Common myeloid progenitor, CD34-positive (primary cell): ENCODE measurements around the gene SPC24.
"Not testable (repeated sequence)": the region's sequence is repeated elsewhere in the genome, so short reads cannot be mapped to it uniquely, and the experiment has no call there.

Source experiments
- CTCF ChIA-PET: fragments of 350-600 bp; sonication (Branson Sonifier 250); formaldehyde crosslinking; loops from one replicate; lab custom pipeline; 2021; ENCODE audit warnings: antibody characterized with exemption; lab: Charles Lee
- POLR2A ChIA-PET: fragments of 350-600 bp; sonication (Branson Sonifier 250); formaldehyde crosslinking; loops from one replicate; lab custom pipeline; 2021; ENCODE audit warnings: antibody characterized with exemption; lab: Charles Lee
- DNase-seq, 3 donors: peaks; one replicate each; pipeline versions ENCODE4 v3.0.0 to v3.0.0-alpha.2; 2013
- H3K27ac ChIP-seq, 2 experiments: 1 replicate in 1 of 2; 2 replicates in 1 of 2; pipeline ENCODE4 v1.7.0; 2013; ENCODE audit warnings: inconsistent platforms in 2 of 2, low read length in 2 of 2, mild to moderate bottlenecking in 2 of 2, low read depth in 1 of 2, moderate library complexity in 1 of 2; ENCODE audit not compliant: severe bottlenecking in 2 of 2, insufficient read depth in 1 of 2, poor library complexity in 1 of 2
- H3K27me3 ChIP-seq, 5 experiments: replicated peaks in 2 of 5; 1 replicate in 3 of 5; 2 replicates in 2 of 5; pipeline versions ENCODE4 v1.6.1 to v1.7.0; 2013; ENCODE audit warnings: low read length in 4 of 5, mild to moderate bottlenecking in 2 of 5, moderate library complexity in 2 of 5, inconsistent platforms in 1 of 5; ENCODE audit not compliant: insufficient read depth in 5 of 5, control insufficient read depth in 4 of 5
- H3K36me3 ChIP-seq, 4 experiments: 1 replicate in 2 of 4; 2 replicates in 2 of 4; pipeline versions ENCODE4 v1.6.1 to v1.7.0; 2013; ENCODE audit warnings: low read length in 3 of 4, control low read depth in 1 of 4, mild to moderate bottlenecking in 1 of 4; ENCODE audit not compliant: control insufficient read depth in 4 of 4, insufficient read depth in 4 of 4
- H3K4me1 ChIP-seq, 4 experiments: 1 replicate in 3 of 4; 2 replicates in 1 of 4; pipeline versions ENCODE4 v1.6.1 to v1.7.1; 2013; ENCODE audit warnings: low read length in 3 of 4, mild to moderate bottlenecking in 3 of 4, control low read depth in 1 of 4, inconsistent platforms in 1 of 4, moderate library complexity in 1 of 4; ENCODE audit not compliant: control insufficient read depth in 4 of 4, insufficient read depth in 4 of 4; ENCODE audit errors: control extremely low read depth in 1 of 4
- H3K4me3 ChIP-seq, 7 experiments: 1 replicate in 4 of 7; 2 replicates in 3 of 7; pipeline versions ENCODE4 v1.5.1 to v1.7.0; 2013; ENCODE audit warnings: mild to moderate bottlenecking in 7 of 7, low read length in 6 of 7, moderate library complexity in 6 of 7, inconsistent platforms in 2 of 7, low read depth in 2 of 7, control low read depth in 1 of 7; ENCODE audit not compliant: insufficient read depth in 4 of 7, control insufficient read depth in 1 of 7; ENCODE audit errors: extremely low read depth in 1 of 7
- H3K9me3 ChIP-seq, 5 experiments: 1 replicate in 4 of 5; 2 replicates in 1 of 5; pipeline versions ENCODE4 v1.6.1 to v1.7.1; 2013; ENCODE audit warnings: low read length in 4 of 5, mild to moderate bottlenecking in 2 of 5, inconsistent platforms in 1 of 5, low read depth in 1 of 5, moderate library complexity in 1 of 5; ENCODE audit not compliant: control insufficient read depth in 4 of 5, insufficient read depth in 2 of 5; ENCODE audit errors: control extremely low read depth in 1 of 5
- WGBS: methylation state at CpG from one replicate; pipeline ENCODE4 v1.1.5; 2013; ENCODE audit not compliant: insufficient coverage; 5-methylcytosine and 5-hydroxymethylcytosine counted together

Gene SPC24

GRCh38 chr19:11191273-11191755, 35.7 kb upstream of the SPC24 start:
- ChIA-PET POLR2A (no interaction called here), CTCF (interaction anchor here (0.6 to 1.6 kb wide), 3 partner anchors 13 to 51 kb away, joined by 3 read pairs; no protein-coding TSS in a partner anchor)
- peak; percentile 31 to 76 (median 68) for DNase-seq
- WGBS = 45% methylated on average over 8 of the region's 8 CpGs
- Histone ChIP-seq H3K4me3 (no peak overlapping the region), H3K9me3 (no peaks in the 10 kb centered on the region), H3K27me3 (no peaks in the 10 kb centered on the region), H3K36me3 (peaks cover 0 to 22% (median 0%) of the 10 kb centered on the region in 4 experiments), H3K27ac (no peak overlapping the region), H3K4me1 (peaks cover 0 to 20% (median 16%) of the 10 kb centered on the region in 4 experiments)

GRCh38 chr19:11190501-11190900, 34.9 kb upstream of the SPC24 start:
- Histone ChIP-seq H3K4me3 (no peak overlapping the region), H3K9me3 (no peaks in the 10 kb centered on the region), H3K4me1 (peaks cover 0 to 15% (median 12%) of the 10 kb centered on the region in 4 experiments), H3K36me3 (peaks cover 0 to 22% (median 0%) of the 10 kb centered on the region in 4 experiments), H3K27ac (no peak overlapping the region), H3K27me3 (no peaks in the 10 kb centered on the region)
- no peak for DNase-seq
- 97% methylated on average over 8 of the region's 8 CpGs for WGBS
- ChIA-PET POLR2A (no interaction called here), CTCF (interaction anchor here (0.5 to 1.5 kb wide), 2 partner anchors 30 to 64 kb away, joined by 3 read pairs; no protein-coding TSS in a partner anchor)

- ChIA-PET CTCF (interaction anchor here (1.4 kb wide), 1 partner anchor 44 kb away, joined by 3 read pairs; no protein-coding TSS in a partner anchor), POLR2A (interaction anchor here (0.6 kb wide), 1 partner anchor 227 kb away, joined by 4 read pairs; no protein-coding TSS in a partner anchor)
- H3K27ac ChIP-seq = no peak overlapping the region
- H3K4me3 ChIP-seq = no peak overlapping the region
- peaks cover 0 to 1% (median 0%) of the 10 kb centered on the region in 5 experiments for H3K9me3 ChIP-seq
- WGBS = 100% methylated on average over 8 of the region's 9 CpGs
- H3K36me3 ChIP-seq = peaks cover 0 to 11% (median 2%) of the 10 kb centered on the region in 4 experiments
- no peaks in the 10 kb centered on the region for H3K27me3 ChIP-seq
- DNase-seq = no peak
- H3K4me1 ChIP-seq = peaks cover 0 to 4% (median 0%) of the 10 kb centered on the region in 4 experiments
Measured at GRCh38 chr19:11187441-11187840, 31.9 kb upstream of the SPC24 start.

GRCh38 chr19:11182994-11183393, 27.4 kb upstream of the SPC24 start:
- H3K27me3 ChIP-seq = no peaks in the 10 kb centered on the region
- H3K9me3 ChIP-seq = peaks cover 0 to 1% (median 0%) of the 10 kb centered on the region in 5 experiments
- CTCF ChIA-PET = interaction anchor here (1.2 kb wide), 1 partner anchor 15 kb away, joined by 3 read pairs; the partner anchor contains the start of gene KANK2
- DNase-seq = no peak
- peaks cover 0 to 10% (median 3%) of the 10 kb centered on the region in 4 experiments for H3K36me3 ChIP-seq
- no peak overlapping the region for H3K27ac ChIP-seq
- POLR2A ChIA-PET = no interaction called here
- no CpG with 5 or more reads among the region's 1 CpG for WGBS
- peaks cover 0 to 10% (median 8%) of the 10 kb centered on the region in 4 experiments for H3K4me1 ChIP-seq
- no peak overlapping the region for H3K4me3 ChIP-seq

- Histone ChIP-seq H3K36me3 (peaks cover 0 to 15% (median 4%) of the 10 kb centered on the region in 4 experiments), H3K4me1 (peaks cover 0 to 10% (median 8%) of the 10 kb centered on the region in 4 experiments), H3K27ac (no peak overlapping the region), H3K27me3 (no peaks in the 10 kb centered on the region), H3K9me3 (peaks cover 0 to 1% (median 0%) of the 10 kb centered on the region in 5 experiments), H3K4me3 (no peak overlapping the region)
- DNase-seq = no peak
- POLR2A ChIA-PET = no interaction called here
- WGBS = 100% methylated on average over 1 of the region's 4 CpGs
- CTCF ChIA-PET = interaction anchor here (0.7 kb wide), 1 partner anchor 335 kb away, joined by 3 read pairs; no protein-coding TSS in a partner anchor
Measured at GRCh38 chr19:11181488-11181887, 25.9 kb upstream of the SPC24 start.

- H3K4me1 ChIP-seq, POLR2A ChIA-PET, H3K4me3 ChIP-seq, CTCF ChIA-PET, H3K9me3 ChIP-seq, H3K27me3 ChIP-seq, DNase-seq, H3K27ac ChIP-seq: not testable (repeated sequence)
- H3K36me3 ChIP-seq = peaks cover 0 to 19% (median 7%) of the 10 kb centered on the region in 4 experiments
- WGBS = 96% methylated on average over 5 of the region's 8 CpGs
Measured at GRCh38 chr19:11180975-11181374, 25.4 kb upstream of the SPC24 start.

GRCh38 chr19:11180346-11180745, 24.8 kb upstream of the SPC24 start:
- Histone ChIP-seq H3K36me3 (peaks cover 0 to 19% (median 7%) of the 10 kb centered on the region in 4 experiments), H3K27ac (no peak overlapping the region)

More at GRCh38 chr19:11180346-11180745, 24.8 kb upstream of the SPC24 start:
- Histone ChIP-seq H3K9me3 (peaks cover 0 to 1% (median 0%) of the 10 kb centered on the region in 5 experiments), H3K4me1 (peaks cover 0 to 10% (median 8%) of the 10 kb centered on the region in 4 experiments), H3K27me3 (no peaks in the 10 kb centered on the region), H3K4me3 (no peak overlapping the region)
- ChIA-PET POLR2A (no interaction called here), CTCF (interaction anchor here (0.8 kb wide), 1 partner anchor 18 kb away, joined by 4 read pairs; no protein-coding TSS in a partner anchor)
- no peak for DNase-seq
- WGBS = 91% methylated on average over 8 of the region's 8 CpGs
